Loucy (cell line): ENCODE measurements around the gene CAMKMT.

Experiments used
- EZH2phosphoT487 ChIP-seq: fragments of 200-600 bp; IDR thresholded peaks from 2 replicates; pipeline ENCODE4 v1.6.1; 2018; ENCODE audit warnings: antibody characterized with exemption, mild to moderate bottlenecking, moderate library complexity, borderline replicate concordance
- TF ChIP-seq, protein P1 (sequence below): fragments of 200-600 bp; sonication (generic); conservative IDR thresholded peaks from 2 replicates; pipeline ENCODE4 v1.5.1; 2014; ENCODE audit warnings: mild to moderate bottlenecking, antibody characterized with exemption, low read length

DNA sequence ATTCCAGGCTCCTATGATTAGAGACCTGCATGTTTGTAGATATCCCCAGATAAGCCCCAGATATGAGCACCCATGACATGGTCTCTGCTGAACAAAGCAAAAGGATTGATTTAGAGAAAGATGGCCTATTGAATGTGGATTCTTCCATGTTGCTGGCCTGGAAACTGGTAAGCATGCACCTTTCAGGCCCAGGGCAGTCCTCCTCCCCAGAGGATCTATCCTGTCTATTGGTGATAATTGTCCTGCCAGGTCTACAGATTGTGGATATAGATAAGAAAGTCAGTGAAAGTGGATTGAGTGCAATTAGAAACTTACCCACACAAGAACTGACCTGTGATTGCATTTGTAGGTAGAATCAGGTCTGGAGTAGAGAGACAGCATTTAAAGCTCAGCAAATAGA, 322.8 kb downstream of the CAMKMT start:
- TF ChIP-seq, protein P1, sequence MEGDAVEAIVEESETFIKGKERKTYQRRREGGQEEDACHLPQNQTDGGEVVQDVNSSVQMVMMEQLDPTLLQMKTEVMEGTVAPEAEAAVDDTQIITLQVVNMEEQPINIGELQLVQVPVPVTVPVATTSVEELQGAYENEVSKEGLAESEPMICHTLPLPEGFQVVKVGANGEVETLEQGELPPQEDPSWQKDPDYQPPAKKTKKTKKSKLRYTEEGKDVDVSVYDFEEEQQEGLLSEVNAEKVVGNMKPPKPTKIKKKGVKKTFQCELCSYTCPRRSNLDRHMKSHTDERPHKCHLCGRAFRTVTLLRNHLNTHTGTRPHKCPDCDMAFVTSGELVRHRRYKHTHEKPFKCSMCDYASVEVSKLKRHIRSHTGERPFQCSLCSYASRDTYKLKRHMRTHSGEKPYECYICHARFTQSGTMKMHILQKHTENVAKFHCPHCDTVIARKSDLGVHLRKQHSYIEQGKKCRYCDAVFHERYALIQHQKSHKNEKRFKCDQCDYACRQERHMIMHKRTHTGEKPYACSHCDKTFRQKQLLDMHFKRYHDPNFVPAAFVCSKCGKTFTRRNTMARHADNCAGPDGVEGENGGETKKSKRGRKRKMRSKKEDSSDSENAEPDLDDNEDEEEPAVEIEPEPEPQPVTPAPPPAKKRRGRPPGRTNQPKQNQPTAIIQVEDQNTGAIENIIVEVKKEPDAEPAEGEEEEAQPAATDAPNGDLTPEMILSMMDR = no peak
- no peak for TF ChIP-seq EZH2phosphoT487
